ENCODE data around the gene THEMIS.
A peak's percentile ranks its signal among the peaks of the same experiment; 100 is the strongest.

Gene THEMIS

DNA sequence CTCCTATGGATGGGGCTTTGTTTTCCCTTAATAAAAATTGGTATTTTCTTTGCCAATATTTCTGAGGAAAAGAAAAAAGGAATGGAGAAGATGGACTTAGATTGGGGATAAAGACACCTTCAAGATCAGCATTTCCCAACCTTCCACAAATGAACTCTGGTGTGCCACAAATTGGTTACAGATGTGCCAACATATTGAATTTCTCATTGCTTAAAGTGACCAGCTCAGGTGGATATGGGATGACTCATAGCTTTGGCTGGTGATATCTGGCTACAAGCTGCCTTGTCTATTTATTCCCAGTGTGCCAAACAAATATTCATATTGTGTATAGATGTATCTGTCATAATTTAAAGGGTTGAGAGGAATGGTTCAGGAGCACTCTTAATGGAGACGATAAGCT lies 32.5 kb downstream of the THEMIS start:
- DNase-seq (ENCODE audit: low read depth, low spot score): no peak
- no peak overlapping the region for H3K4me3 ChIP-seq (ENCODE audit: low read length)

- no peak for DNase-seq (ENCODE audit: low read depth, low spot score)
Measured at GRCh38 chr6:127866766-127867165, 34.1 kb downstream of the THEMIS start.

GRCh38 chr6:127865108-127865507 lies 35.8 kb downstream of the THEMIS start:
- H3K4me3 ChIP-seq (ENCODE audit: low read length): no peak overlapping the region
- no peak for DNase-seq (ENCODE audit: low read depth, low spot score)

More at GRCh38 chr6:127866766-127867165, 34.1 kb downstream of the THEMIS start:
- H3K4me3 ChIP-seq (ENCODE audit: low read length): no peak overlapping the region

DNA sequence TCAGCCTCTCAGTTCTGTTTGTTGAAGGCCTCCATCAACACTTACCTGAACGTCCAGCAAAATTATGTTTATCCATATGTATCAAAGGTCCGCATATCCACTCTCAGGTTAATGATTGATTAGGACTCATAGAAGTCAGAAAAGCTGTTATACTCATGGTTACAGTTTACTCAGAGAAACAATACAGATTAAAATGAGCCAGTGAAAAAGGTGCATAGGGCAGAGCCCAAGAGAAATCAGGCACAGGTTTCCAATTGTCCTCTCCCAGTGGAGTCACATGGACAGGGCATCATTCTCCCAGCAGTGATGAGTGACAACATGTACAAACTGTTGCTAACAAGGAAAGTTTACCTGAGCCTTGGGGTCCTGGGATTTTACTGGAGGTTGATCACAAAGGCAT lies 36.2 kb downstream of the THEMIS start:
- no peak overlapping the region for H3K4me3 ChIP-seq (ENCODE audit: low read length)
- DNase-seq (ENCODE audit: low read depth, low spot score): no peak

DNA sequence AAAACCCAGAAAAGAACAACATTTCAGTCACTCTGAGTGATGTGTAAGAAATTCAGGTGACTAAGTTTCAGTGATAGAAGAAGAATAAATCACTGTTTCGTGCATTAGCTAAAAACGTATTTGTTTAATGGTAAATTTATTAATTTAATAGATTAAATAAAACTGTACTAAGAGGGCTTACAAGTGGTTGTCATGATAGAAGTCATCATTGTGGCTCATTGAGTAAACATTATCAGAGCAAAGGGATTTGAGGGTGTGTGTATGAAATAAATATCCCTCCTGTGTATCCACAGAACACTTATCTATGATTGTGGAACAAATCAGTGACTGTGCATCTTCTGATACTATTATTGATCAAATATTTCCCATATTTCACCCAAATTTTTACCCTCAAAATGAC lies 40.1 kb downstream of the THEMIS start:
- DNase-seq (ENCODE audit: low read depth, low spot score): no peak
- no peak overlapping the region for H3K4me3 ChIP-seq (ENCODE audit: low read length)

DNA sequence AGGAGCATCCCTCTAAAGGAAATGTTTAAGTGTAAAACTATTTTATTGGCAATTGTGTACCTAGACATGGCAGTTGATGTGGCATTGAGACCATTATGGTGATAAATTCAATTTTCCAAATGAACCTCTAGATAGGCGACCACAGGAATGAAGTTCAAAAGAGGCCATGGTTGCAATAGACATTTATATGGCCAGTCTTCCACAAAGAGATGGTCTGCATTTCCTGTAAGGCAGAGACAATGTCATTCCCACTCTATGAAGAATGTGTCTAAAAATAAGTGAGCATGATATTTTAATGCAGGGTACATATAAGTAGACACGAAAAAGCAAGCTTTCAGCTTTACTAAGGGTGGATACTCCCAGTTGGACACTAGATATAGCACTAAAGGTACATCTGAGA lies 40.9 kb downstream of the THEMIS start:
- H3K4me3 ChIP-seq (ENCODE audit: low read length): no peak overlapping the region
- no peak for DNase-seq (ENCODE audit: low read depth, low spot score)

GRCh38 chr6:127858727-127859391 lies 42.0 kb downstream of the THEMIS start:
- DNase-seq (ENCODE audit: low read depth, low spot score): no peak
- no peak overlapping the region for H3K4me3 ChIP-seq (ENCODE audit: low read length)

- no peak for DNase-seq (ENCODE audit: low read depth, low spot score)
- no peak overlapping the region for H3K4me3 ChIP-seq (ENCODE audit: low read length)
Measured at GRCh38 chr6:127857051-127857637, 43.7 kb downstream of the THEMIS start.

GRCh38 chr6:127855542-127856159 lies 45.2 kb downstream of the THEMIS start:
- peak; percentile 54 for DNase-seq (ENCODE audit: low read depth, low spot score)
- no peak overlapping the region for H3K4me3 ChIP-seq (ENCODE audit: low read length)

DNA sequence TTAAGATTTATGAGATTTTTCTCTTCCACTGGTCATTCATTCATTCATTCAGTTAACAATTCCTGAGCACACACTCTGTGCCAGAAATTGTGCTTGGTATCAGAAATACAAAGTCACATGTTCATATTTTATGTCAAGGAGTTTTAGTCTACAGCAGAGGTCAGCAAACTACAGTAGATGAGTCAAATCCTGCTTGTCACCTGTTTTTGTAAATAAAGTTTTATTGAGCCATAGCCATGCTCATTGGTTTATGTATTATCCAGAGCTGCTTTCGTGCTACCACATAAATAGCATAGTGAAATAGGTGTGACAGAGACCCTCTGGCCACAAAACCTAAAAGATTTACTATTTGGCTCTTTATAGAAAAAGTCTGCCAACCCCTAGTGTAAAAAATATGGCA lies 46.8 kb downstream of the THEMIS start:
- DNase-seq (ENCODE audit: low read depth, low spot score): no peak
- no peak overlapping the region for H3K4me3 ChIP-seq (ENCODE audit: low read length)

- no peak overlapping the region for H3K4me3 ChIP-seq (ENCODE audit: low read length)
- no peak for DNase-seq (ENCODE audit: low read depth, low spot score)
Measured at GRCh38 chr6:127851197-127851596, 49.7 kb downstream of the THEMIS start.

- H3K4me3 ChIP-seq (ENCODE audit: low read length): no peak overlapping the region
- no peak for DNase-seq (ENCODE audit: low read depth, low spot score)
Measured at GRCh38 chr6:127845242-127845641, 55.6 kb downstream of the THEMIS start.

- no peak for DNase-seq (ENCODE audit: low read depth, low spot score)
- no peak overlapping the region for H3K4me3 ChIP-seq (ENCODE audit: low read length)
Measured at GRCh38 chr6:127844529-127844928, 56.3 kb downstream of the THEMIS start.

DNA sequence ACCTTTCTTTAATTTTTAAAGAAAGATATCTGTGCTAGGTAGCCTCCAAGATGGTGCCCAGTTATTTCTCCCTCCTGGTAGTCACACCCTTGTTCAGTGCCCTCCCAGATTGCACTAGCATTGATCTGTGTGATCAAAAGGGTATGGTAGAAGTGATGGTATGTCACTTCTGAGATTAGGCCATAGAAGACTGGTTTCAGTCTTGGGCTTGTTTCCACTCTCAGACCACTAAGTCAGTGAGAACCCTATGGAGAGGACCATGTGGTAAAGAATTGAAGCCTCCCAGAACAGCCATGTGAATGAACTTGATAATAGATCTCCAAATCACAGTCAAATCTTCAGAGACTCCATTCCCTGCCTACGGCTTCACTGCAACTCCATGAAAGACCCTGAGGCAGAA lies 57.3 kb downstream of the THEMIS start:
- no peak for DNase-seq (ENCODE audit: low read depth, low spot score)
- H3K4me3 ChIP-seq (ENCODE audit: low read length): no peak overlapping the region

DNA sequence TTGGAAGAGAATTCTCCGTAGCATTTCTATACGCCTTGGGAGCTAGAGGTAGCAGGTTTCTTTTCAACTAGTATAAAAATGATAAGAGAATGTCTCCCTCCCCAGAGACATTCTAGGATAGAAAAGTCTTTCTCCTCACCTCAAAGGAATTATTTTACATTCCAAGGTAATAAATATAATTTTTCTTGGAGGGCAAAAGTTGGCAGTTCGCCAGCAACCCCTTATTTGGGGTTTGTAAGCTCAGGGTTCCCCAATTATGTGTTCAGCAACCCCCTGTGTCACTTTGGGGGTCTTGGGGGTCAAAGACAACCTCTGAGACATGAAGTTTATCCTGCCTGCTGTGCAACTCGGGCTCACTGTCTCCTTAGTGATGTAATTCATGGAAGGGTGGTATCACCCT lies 58.3 kb downstream of the THEMIS start:
- H3K4me3 ChIP-seq (ENCODE audit: low read length): no peak overlapping the region
- DNase-seq (ENCODE audit: low read depth, low spot score): no peak

GRCh38 chr6:127841811-127842210 lies 59.0 kb downstream of the THEMIS start:
- no peak for DNase-seq (ENCODE audit: low read depth, low spot score)
- H3K4me3 ChIP-seq (ENCODE audit: low read length): no peak overlapping the region

DNA sequence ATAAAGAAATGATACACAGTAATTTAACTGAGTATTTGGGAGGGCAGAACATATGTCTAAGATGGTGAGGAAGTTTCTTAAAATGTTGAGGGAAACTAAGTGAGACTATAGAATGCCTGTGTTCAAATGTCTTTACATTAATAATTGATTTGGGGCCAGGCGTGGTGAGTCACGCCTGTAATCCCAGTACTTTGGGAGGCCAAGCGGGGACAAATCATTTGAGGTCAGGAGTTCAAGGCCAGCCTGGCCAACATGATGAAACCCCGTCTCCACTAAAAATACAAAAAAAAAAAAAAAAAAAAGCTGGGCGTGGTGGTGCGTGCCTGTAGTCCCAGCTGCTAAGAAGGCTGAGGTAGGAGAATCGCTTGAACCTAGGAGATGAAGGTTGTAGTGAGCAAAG lies 66.7 kb downstream of the THEMIS start:
- DNase-seq (ENCODE audit: low read depth, low spot score): no peak
- H3K4me3 ChIP-seq (ENCODE audit: low read length): no peak overlapping the region

GRCh38 chr6:127833336-127833735 lies 67.5 kb downstream of the THEMIS start:
- no peak for DNase-seq (ENCODE audit: low read depth, low spot score)
- H3K4me3 ChIP-seq (ENCODE audit: low read length): no peak overlapping the region

- no peak for DNase-seq (ENCODE audit: low read depth, low spot score)
- no peak overlapping the region for H3K4me3 ChIP-seq (ENCODE audit: low read length)
Measured at GRCh38 chr6:127832381-127832780, 68.5 kb downstream of the THEMIS start.

- H3K4me3 ChIP-seq (ENCODE audit: low read length): no peak overlapping the region
Measured at GRCh38 chr6:127824061-127824460, 76.8 kb downstream of the THEMIS start.

GRCh38 chr6:127821431-127821830 lies 79.4 kb downstream of the THEMIS start:
- H3K4me3 ChIP-seq (ENCODE audit: low read length): no peak overlapping the region
- DNase-seq (ENCODE audit: low read depth, low spot score): no peak

More at GRCh38 chr6:127824061-127824460, 76.8 kb downstream of the THEMIS start:
- DNase-seq (ENCODE audit: low read depth, low spot score): no peak
